GM23338 (cell line): ENCODE measurements around the gene SLC35G4. TPM values are rescaled to one million over a fixed set of nuclear protein-coding genes. Genes with fewer than 3 reads are reported as not detected.

Experiments
- ATAC-seq: fragments of 200-7000 bp; cut with Tn5 transposase; 3 replicates; pipeline ENCODE4 v1.9.1; 2020
- DNase-seq: peaks from one replicate; pipeline ENCODE4 v3.0.0-alpha.2; 2015; ENCODE audit warnings: low spot score
- H2AFZ ChIP-seq: fragments of 200-600 bp; sonication (generic); 2 replicates; pipeline ENCODE4 v1.8.0; 2016; ENCODE audit warnings: antibody characterized with exemption, mild to moderate bottlenecking, moderate library complexity
- H3F3A ChIP-seq: fragments of 200-600 bp; sonication (generic); replicated peaks from 2 replicates; pipeline ENCODE4 v1.8.0; 2017; ENCODE audit warnings: antibody characterized with exemption, mixed run types, low read depth
- H3K27ac ChIP-seq: fragments of 200-600 bp; sonication (generic); 2 replicates; pipeline ENCODE4 v1.6.1; 2016; ENCODE audit warnings: low read depth
- H3K27me3 ChIP-seq: fragments of 200-600 bp; sonication (generic); 2 replicates; pipeline ENCODE4 v1.8.0; 2016; ENCODE audit warnings: mild to moderate bottlenecking, mixed run types, moderate library complexity; ENCODE audit not compliant: insufficient read depth
- H3K36me3 ChIP-seq: fragments of 200-600 bp; sonication (generic); 2 replicates; pipeline ENCODE4 v1.8.0; 2016; ENCODE audit warnings: mild to moderate bottlenecking; ENCODE audit not compliant: insufficient read depth
- H3K4me1 ChIP-seq: fragments of 200-600 bp; sonication (generic); 2 replicates; pipeline ENCODE4 v1.8.0; 2016; ENCODE audit warnings: mild to moderate bottlenecking, moderate library complexity; ENCODE audit not compliant: insufficient read depth
- H3K4me2 ChIP-seq: fragments of 200-600 bp; sonication (generic); 2 replicates; pipeline ENCODE4 v1.7.1; 2017; ENCODE audit warnings: mixed run types
- H3K4me3 ChIP-seq: fragments of 200-600 bp; sonication (generic); 2 replicates; pipeline ENCODE4 v1.6.1; 2016; ENCODE audit warnings: mixed run types
- H3K79me2 ChIP-seq: fragments of 200-600 bp; sonication (generic); replicated peaks from 2 replicates; pipeline ENCODE4 v1.8.0; 2017; ENCODE audit warnings: mild to moderate bottlenecking; ENCODE audit not compliant: insufficient read depth
- H3K9me2 ChIP-seq: fragments of 200-600 bp; sonication (generic); 2 replicates; pipeline ENCODE4 v1.8.0; 2017; ENCODE audit not compliant: insufficient read depth
- H4K20me1 ChIP-seq: fragments of 200-600 bp; sonication (generic); replicated peaks from 2 replicates; pipeline ENCODE4 v1.8.0; 2017; ENCODE audit warnings: mild to moderate bottlenecking; ENCODE audit not compliant: insufficient read depth
- H3K27ac Mint-ChIP-seq: 2 replicates; pipeline ENCODE4 v1.8.0; 2020; ENCODE audit warnings: inconsistent platforms, mild to moderate bottlenecking, moderate library complexity, mixed read lengths
- H3K27me3 Mint-ChIP-seq: 3 replicates; pipeline ENCODE4 v1.8.0; 2022; ENCODE audit warnings: low read depth, mild to moderate bottlenecking, moderate library complexity, mixed read lengths, inconsistent platforms; ENCODE audit not compliant: insufficient read depth, poor library complexity
- H3K36me3 Mint-ChIP-seq: 3 replicates; pipeline ENCODE4 v1.8.0; 2021; ENCODE audit warnings: low read depth, mild to moderate bottlenecking, inconsistent platforms, moderate library complexity, mixed read lengths
- H3K4me1 Mint-ChIP-seq: 3 replicates; pipeline ENCODE4 v1.8.0; 2020; ENCODE audit warnings: mild to moderate bottlenecking, inconsistent platforms, mixed read lengths
- H3K4me3 Mint-ChIP-seq: 3 replicates; pipeline ENCODE4 v1.8.0; 2021; ENCODE audit warnings: moderate library complexity, mild to moderate bottlenecking, inconsistent platforms, mixed read lengths
- H3K9me3 Mint-ChIP-seq: 3 replicates; pipeline ENCODE4 v1.8.0; 2020; ENCODE audit warnings: moderate library complexity, mild to moderate bottlenecking, inconsistent platforms, mixed read lengths
- CREB1 ChIP-seq: fragments of 250-450 bp; sonication (Bioruptor Pico); IDR thresholded peaks from 2 replicates; pipeline ENCODE4 v1.5.0; 2020; ENCODE audit warnings: low read depth, mild to moderate bottlenecking, moderate library complexity
- ETS1 ChIP-seq: IDR thresholded peaks from 2 replicates; pipeline ENCODE4 v1.6.1; 2016; ENCODE audit warnings: antibody characterized with exemption
- EZH2phosphoT487 ChIP-seq: fragments of 200-600 bp; sonication (generic); IDR thresholded peaks from one replicate; pipeline ENCODE4 v1.8.1; 2018; ENCODE audit warnings: antibody characterized with exemption; ENCODE audit not compliant: unreplicated experiment
- JUNB ChIP-seq: IDR thresholded peaks from one replicate; pipeline ENCODE4 v1.6.1; 2016; ENCODE audit warnings: antibody characterized with exemption; ENCODE audit not compliant: unreplicated experiment
- NANOG ChIP-seq: IDR thresholded peaks from 2 replicates; pipeline ENCODE4 v1.6.1; 2016; ENCODE audit warnings: antibody characterized with exemption, borderline replicate concordance
- POLR2AphosphoS5 ChIP-seq: IDR thresholded peaks from 2 replicates; pipeline ENCODE4 v1.6.1; 2016; ENCODE audit warnings: antibody characterized with exemption, low read depth
- REST ChIP-seq: IDR thresholded peaks from one replicate; pipeline ENCODE4 v1.6.1; 2018; ENCODE audit warnings: antibody characterized with exemption; ENCODE audit not compliant: unreplicated experiment
- STAT1 ChIP-seq: IDR thresholded peaks from one replicate; pipeline ENCODE4 v1.6.1; 2016; ENCODE audit warnings: antibody characterized with exemption; ENCODE audit not compliant: unreplicated experiment
- ZNF114 ChIP-seq: fragments of 250-450 bp; sonication (Bioruptor Pico); IDR thresholded peaks from 2 replicates; pipeline ENCODE4 v1.5.0; 2020; ENCODE audit warnings: mild to moderate bottlenecking, moderate library complexity
- ZNF331 ChIP-seq: fragments of 250-450 bp; sonication (Bioruptor Pico); IDR thresholded peaks from 2 replicates; pipeline ENCODE4 v1.5.0; 2020; ENCODE audit warnings: low read depth, mild to moderate bottlenecking, moderate library complexity
- ZNF462 ChIP-seq: fragments of 250-450 bp; sonication (Bioruptor Pico); IDR thresholded peaks from 2 replicates; pipeline ENCODE4 v1.5.0; 2020; ENCODE audit warnings: mild to moderate bottlenecking, moderate library complexity
- polyA plus RNA-seq: library from polyadenylated mRNA; unstranded; fragments of >200 nt; fragmentation: Nextera tagmentation; extraction: Ambion mirVana; gene quantifications from 2 replicates; pipeline ENCODE4 v1.2.1, GENCODE V29; 2016
- total RNA-seq: library from RNA; depleted of rRNA; stranded (reverse); fragments of >200 nt; shearing (Covaris generic); gene quantifications from 2 replicates; pipeline ENCODE4 v1.2.3, GENCODE V29; 2014

SLC35G4 gene
- total and polyA plus RNA-seq, 2 experiments from 2014 or later = not detected

- Histone ChIP-seq H3K4me2 (no peak overlapping the region), H3K9me2 (no peaks in the 10 kb centered on the region), H3K79me2 (no peaks in the 10 kb centered on the region), H3K36me3 (no peaks in the 10 kb centered on the region), H3K27me3 (no peaks in the 10 kb centered on the region), H3K4me1 (no peaks in the 10 kb centered on the region), H4K20me1 (no peaks in the 10 kb centered on the region), H3F3A (no peaks in the 10 kb centered on the region), H3K4me3 (no peak overlapping the region), H2AFZ (no peak overlapping the region), H3K27ac (no peak overlapping the region)
- no peak for TF ChIP-seq EZH2phosphoT487
- no peak overlapping the region for H3K27ac Mint-ChIP-seq
- no peaks in the 10 kb centered on the region for H3K9me3 Mint-ChIP-seq
- no peak overlapping the region for H3K4me3 Mint-ChIP-seq
- H3K36me3 Mint-ChIP-seq = no peaks in the 10 kb centered on the region
- DNase-seq (no peak), ATAC-seq (no peak)
- H3K4me1 Mint-ChIP-seq = peaks cover 8% of the 10 kb centered on the region; the same call in 2 of the 3 replicates
- peaks cover 2% of the 10 kb centered on the region for H3K27me3 Mint-ChIP-seq
These were observed 29.5 kb upstream of the SLC35G4 start for GRCh38 chr18:11579916-11580315.

GRCh38 chr18:11581286-11581685 lies 28.1 kb upstream of the SLC35G4 start:
- Mint-ChIP-seq H3K27ac (no peak overlapping the region), H3K4me3 (no peak overlapping the region), H3K4me1 (peaks cover 8% of the 10 kb centered on the region; the same call in 2 of the 3 replicates), H3K9me3 (no peaks in the 10 kb centered on the region), H3K36me3 (no peaks in the 10 kb centered on the region), H3K27me3 (peaks cover 2% of the 10 kb centered on the region)
- TF ChIP-seq ZNF331 (CRISPR knock-in tag) (no peak), CREB1 (CRISPR knock-in tag) (no peak), ZNF114 (CRISPR knock-in tag) (no peak), POLR2AphosphoS5 (no peak), ZNF462 (CRISPR knock-in tag) (no peak), REST (no peak), STAT1 (no peak), NANOG (no peak), EZH2phosphoT487 (no peak), JUNB (no peak), ETS1 (no peak)
- H3K4me3 ChIP-seq = no peak overlapping the region
- H3K79me2 ChIP-seq = no peaks in the 10 kb centered on the region
- no peaks in the 10 kb centered on the region for H3K9me2 ChIP-seq
- H4K20me1 ChIP-seq = no peaks in the 10 kb centered on the region
- no peak for DNase-seq
- no peaks in the 10 kb centered on the region for H3K27me3 ChIP-seq
- no peak for ATAC-seq
- H3K4me2 ChIP-seq = no peak overlapping the region
- H3F3A ChIP-seq = no peaks in the 10 kb centered on the region
- H3K36me3 ChIP-seq = no peaks in the 10 kb centered on the region
- no peak overlapping the region for H2AFZ ChIP-seq
- H3K27ac ChIP-seq = no peak overlapping the region
- H3K4me1 ChIP-seq = no peaks in the 10 kb centered on the region
